Nucleus accumbens (tissue), 56 donors: Measurements from ENCODE around the gene FAM186B.
A peak's percentile ranks its signal among the peaks of the same experiment; 100 is the strongest.

Source experiments
- DNase-seq, 56 donors: peaks; one replicate each; lab custom pipeline; 2025; lab: John Stamatoyannopoulos, UW

FAM186B gene

DNA sequence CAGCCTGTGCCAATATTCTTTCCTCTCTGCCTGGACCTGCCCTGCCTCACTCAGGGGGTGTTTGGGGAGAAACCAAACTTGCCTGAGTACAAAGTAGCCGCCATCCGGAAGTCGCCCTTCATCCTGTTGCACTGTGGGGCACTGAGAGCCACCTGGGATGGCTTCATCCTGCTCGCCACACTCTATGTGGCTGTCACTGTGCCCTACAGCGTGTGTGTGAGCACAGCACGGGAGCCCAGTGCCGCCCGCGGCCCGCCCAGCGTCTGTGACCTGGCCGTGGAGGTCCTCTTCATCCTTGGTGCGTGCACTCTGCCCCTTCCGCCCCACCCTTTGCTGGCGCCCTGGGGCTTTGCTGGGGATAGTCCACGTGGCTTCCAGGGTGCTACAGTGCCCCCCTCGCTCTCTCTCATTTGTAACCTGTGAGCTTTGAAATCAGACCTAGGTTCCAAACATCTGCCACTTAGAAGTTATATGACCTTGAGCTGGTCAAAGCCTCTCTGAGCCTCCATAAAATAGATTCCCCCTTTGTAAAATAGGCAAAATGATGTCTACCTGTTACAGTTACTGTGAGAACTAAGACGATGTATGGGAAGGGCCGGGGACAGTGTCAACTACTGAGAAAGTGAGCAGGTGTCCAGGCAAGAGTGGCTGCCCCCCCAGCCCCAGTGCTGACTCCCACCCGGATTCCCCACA, 62.1 kb downstream of the FAM186B start:
- no peak for DNase-seq

GRCh38 chr12:49542592-49543160, 62.8 kb downstream of the FAM186B start:
- no peak for DNase-seq

- no peak for DNase-seq
Observed at GRCh38 chr12:49541911-49542505, 63.4 kb downstream of the FAM186B start.

DNA sequence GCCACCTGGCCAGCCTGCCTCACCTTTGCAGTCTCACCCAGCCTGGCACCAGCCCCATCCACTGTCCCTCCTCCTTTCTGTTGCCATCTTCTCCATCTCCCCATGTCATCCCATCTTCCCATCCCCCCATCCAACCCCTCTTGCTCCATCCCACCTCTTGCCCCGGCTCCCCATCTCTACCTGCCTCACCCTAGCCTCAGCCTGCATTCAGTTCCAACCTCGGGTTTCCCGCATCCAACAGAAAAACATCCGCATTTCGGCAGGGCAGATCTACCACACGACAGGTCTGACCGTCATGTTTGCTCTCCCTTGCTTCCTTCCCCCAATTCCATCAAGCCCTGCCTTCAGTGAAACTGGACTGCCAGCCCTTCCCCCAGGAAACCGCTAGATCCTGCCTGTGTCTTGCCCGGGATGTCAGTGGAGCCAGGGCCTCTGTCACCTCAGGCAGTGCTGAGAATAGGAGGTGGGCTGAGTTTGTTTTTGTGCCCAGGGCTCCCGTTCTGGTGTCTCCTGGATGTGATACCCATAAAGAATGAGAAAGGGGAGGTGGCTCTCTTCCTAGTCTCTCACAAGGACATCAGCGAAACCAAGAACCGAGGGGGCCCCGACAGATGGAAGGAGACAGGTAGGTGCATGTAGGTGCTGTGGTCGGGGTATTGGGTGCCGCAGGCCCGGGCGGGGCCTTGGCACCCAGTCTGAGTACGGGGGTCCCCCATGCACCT, 64.1 kb downstream of the FAM186B start:
- no peak for DNase-seq

- no peak for DNase-seq
Observed at GRCh38 chr12:49540229-49541139, 65.0 kb downstream of the FAM186B start.

GRCh38 chr12:49539406-49540228, 65.8 kb downstream of the FAM186B start:
- DNase-seq: no peak

DNA sequence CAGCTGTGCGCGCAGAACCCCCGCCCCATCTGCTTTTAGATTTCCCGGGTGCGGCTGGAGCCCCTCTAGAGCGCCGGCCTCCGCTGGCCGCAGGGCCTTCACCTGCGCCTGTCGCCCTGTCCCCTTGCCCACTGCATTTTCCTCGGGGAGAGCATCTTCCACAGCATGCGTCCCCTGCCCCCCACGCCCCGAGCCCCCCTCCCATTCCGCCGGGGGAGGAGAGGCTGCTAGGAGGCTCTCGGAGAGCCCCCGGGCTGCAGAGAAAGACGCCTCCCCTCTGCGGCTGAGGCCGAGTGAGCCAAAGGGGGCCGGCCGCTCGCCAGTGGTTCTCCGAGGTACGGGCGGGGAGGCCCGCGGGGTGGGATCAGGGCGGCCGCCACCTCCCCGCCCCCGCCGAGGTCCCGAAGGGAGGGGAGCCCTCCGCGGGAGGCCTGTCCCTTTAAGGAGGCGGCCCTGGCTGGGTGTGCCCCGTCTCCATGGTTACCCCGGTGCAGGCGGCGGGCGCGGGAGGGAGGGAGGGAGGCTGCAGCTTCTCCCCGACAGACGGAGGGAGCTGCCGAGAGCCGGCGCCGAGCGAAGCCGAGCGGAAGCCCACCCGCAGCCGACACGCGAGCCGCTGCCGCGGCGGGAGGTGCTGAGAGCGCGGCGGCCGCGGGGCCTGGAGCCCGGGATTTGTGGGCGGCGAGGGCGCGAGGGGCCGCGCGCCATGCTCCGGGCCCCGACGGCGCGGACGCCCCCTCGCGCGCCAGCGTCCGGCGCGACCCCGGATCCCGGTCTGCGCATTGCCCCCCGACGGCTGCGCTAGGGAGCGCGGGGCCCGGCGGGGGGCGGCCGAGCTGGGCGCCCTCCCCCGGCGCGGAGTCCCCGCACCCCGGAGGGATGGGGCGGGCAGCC, 66.7 kb downstream of the FAM186B start, which contains the start of gene KCNH3:
Gene KCNH3, plus strand, starts transcription at position 521 of the 894 bp plus-strand sequence. CDS start 387 bp downstream, outside the sequence.
- peak in 50 of 56 donors; percentile 17 to 91 (median 66) for DNase-seq

DNA sequence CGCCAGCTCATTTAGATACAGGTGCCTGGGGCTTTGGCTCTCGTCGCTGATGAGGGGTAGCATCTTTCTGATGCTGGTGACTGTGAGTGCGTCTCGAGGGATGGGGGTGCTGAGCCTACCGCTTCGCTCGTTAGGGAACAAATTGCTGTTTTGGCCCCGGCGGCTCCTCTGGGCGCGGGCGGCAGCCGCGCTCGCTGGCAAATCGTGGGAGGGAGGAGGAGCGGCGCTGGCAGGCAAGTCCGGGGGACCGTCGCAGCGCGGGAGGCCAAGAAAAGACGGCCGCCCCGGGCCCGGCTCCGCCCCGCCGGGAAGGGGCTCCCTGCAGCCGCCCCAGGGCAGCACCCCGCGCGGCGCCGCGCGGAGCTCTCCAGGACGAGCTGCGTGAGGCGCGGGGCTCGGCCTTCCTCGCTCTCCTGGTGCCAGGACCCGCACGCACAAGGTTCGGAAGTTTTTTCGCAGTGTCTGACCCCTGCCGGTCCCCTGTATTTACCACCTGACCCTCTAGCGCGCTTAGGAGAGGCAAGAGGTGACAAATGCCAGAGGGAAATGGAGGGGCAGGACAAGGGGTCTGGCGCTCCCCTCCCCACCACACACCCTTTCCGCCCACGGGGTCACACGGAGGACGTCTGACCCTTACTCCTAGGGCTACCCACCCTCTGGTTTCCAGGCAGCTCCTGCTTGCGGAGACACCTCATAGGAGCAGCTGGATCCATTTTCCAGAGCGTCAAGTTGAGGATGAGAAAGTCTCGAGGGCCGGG, 67.5 kb downstream of the FAM186B start:
- peak in 11 of 56 donors; percentile 26 to 60 (median 42) for DNase-seq
